HG03439 (cell line): Measurements from ENCODE around the gene B3GNT4.
"Not testable (repeated sequence)": the region's sequence is repeated elsewhere in the genome, so short reads cannot be mapped to it uniquely, and the experiment has no call there.

Experiments
- ATAC-seq: cut with Tn5 transposase; IDR thresholded peaks from one replicate; pipeline ENCODE4 v1.9.1; 2021; ENCODE audit warnings: mild to moderate bottlenecking, moderate library complexity; ENCODE audit not compliant: unreplicated experiment

B3GNT4 gene

DNA sequence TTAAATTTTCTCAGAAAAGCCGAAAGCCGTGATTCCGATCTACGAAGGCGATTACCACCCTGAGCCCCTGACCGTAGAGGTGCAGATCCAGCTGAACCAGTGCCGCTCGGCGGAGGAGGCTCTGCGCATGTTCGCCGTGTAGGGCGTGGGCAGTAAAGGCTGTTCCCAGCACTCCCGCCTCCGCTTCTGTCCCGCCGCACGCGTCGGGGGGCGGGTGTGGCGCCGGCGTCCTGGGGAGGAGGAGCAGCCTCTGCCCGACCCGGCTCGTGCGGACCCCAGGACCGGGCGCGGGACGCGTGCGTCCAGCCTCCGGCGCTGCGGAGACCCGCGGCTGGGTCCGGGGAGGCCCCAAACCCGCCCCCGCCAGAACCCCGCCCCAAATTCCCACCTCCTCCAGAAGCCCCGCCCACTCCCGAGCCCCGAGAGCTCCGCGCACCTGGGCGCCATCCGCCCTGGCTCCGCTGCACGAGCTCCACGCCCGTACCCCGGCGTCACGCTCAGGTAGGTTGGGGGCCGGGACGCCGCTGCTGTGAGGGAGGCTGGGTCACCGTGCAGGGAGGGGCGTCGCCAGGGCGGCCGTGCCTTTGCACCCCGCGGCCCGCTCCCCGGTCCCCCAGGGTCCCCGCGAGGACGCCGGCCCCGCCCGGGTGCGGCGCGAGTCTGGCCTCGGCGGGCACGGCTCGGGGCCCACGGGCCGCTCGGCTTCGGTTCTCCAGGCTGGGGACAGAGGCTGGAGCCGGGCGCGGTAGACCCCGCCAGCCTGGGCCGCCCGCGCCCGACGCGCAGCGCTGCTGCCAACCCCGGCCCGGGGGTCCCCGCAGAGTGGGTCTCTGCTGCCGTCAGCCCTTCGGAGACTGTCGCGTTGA is at the start of gene B3GNT4:
Gene B3GNT4, plus strand, starts transcription at position 409 of the 866 bp plus-strand sequence. CDS start 910 bp downstream, outside the sequence.
- ATAC-seq, result no peak

DNA sequence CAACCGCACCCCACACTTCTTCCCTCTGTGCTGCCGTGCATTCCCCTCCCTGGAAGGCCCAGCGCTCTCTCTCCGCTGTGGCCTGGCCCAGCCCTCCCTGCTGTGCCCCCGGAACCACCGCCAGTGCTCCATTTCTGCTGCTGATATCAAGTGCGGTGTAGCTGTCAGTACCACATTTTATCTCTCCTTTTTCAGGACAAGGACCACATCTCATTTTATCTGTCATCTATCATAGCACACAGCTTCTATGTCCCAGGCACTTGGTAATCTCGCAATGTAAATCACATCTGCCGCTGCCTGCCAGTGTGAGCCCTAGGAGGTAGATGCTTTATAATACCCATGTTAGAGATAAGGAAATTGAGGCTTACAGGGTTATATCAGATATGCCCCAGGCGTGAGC is 47.8 kb upstream of the B3GNT4 start:
- ATAC-seq, result no peak

DNA sequence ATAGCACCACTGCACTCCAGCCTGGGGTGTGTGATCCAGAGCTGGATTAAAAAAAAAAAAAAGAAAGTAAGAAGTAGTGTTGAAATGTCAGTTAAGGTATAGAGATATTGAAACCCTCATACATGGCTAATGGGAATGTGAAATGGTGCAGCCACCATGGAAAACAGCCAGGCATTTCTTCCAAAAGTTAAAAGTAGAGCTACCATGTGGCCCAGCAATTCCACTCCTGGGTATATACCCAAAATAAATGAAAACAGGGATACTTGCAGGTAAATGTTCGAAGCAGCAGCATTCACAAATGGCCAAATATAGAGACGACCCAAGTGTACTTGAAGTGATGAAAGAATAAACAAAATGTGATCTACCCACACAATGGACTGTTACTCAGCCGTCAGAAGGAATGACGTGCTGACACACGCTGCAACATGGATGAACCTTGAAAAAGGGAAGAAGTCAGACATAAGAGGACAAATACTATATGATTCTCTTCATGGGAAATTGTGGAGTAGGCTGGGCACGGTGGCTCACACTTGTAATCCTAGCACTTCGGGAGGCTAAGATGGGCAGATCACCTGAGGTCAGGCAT is 44.7 kb upstream of the B3GNT4 start:
- no peak for ATAC-seq

DNA sequence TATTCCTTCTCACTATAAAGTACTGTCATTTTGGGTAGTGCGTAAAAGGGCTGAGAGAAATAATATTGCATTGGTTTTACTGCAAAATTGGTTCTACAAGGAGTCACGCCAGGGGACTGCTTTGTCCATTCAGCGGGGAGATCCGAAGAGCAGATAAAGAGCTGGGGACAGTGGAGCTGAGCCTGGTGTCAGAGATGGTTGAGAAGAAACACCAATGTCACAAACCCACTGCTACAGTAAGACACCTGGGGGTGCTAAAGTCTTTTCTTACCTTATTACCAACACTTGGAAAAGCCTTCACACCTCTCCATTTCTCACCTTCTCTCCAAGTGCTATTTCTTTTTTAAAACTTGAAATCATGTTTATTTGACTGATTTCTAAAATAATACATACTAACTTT is 43.6 kb upstream of the B3GNT4 start:
- no peak for ATAC-seq

DNA sequence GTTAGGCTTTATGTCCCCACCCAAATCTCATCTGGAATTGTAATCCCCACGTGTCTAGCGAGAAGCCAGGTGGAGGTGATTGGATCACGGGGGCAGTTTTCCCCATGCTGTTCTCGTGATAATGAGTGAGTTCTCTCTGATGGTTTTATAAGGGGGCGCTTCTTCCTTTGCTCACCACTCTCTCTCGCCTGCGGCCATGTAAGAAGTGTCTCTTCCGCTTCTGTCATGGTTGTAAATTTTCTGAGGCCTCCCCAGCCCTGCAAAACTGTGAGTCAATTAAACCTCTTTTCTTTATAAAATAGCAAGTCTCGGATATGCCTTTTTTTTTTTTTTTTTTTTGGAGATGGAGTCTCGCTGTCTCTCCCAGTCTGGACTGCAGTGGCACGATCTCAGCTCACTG is 42.7 kb upstream of the B3GNT4 start:
- ATAC-seq, result no peak

DNA sequence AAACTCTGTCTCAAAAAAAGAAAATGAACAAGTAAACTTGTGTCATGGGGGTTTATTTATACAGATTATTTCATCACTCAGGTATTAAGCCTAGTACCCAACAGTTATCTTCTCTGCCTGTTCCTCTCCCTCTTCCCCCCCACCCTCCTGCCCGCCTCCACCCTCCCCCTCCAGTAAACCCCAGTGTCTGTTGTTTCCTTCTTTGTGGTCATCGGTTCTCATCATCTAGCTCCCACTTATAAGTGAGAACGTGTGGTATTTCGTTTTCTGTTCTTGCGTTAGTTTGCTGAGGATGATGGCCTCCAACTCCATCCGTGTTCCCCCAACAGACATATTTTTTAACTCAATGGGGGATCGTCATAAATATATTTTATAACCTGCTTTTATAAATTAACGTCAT is 41.8 kb upstream of the B3GNT4 start:
- ATAC-seq, result no peak

DNA sequence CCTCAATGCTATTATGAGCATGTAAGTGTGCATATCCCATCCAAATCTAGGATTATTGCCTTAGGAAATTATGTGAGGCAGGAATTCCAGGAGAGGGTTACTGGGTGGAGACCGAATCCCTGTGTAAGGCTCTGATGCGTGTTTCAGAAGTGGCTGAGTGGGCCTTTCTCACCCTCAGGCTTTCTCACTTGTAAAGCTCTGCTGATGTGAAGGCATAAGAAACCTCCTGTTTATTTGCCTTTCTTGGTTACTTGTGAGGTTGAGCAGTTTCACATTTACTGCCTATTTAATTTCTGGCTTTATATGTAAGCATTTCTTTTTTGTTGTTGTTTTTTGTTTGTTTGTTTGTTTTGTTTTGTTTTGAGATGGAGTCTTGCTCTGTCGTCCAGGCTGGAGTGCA is 40.5 kb upstream of the B3GNT4 start:
- no peak for ATAC-seq

DNA sequence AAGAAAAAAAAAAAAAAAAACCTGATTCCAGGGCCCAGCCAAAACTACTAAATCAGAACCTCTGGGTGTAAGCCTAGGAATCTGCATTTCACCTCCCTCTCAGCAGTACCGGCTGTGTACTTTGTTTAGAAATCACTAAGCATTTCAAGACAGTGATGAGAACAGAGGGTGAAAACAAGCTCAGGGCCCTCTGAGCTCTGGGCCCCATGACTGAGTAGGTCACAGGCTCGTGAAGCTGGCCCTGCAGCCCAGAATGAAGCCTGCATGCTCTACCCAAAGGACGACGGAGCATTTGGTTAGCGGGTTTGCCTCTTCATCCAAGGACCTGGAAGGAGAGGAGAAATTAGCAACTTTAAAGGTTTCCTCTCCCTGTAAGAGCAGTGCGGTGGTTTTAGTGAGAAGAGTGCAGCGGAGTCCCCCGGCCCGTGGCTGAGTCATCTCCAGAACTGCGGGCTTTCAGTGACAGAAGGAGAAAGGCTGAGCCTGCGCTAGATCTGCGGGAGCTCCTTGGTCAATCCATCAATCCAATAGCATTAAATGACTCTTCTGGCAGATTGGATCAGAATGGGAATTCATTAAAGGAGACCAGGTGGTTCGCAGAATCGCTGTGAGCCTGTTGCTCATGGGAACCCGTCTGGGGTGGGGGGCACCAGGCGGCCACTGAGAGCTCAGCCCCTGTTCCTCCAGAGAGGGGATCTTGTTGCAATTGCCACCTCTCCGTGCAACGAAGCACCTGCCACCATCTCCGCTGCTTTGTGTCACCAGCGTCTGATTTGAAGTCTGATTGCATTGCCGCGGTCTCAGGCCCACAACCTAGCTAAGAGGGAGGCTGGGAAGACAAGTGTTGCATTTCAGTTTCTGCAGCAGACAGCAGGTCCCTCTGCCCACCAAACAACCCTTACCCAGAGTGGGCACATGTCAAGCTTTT is 36.8 kb upstream of the B3GNT4 start:
- ATAC-seq, result peak; percentile 84

DNA sequence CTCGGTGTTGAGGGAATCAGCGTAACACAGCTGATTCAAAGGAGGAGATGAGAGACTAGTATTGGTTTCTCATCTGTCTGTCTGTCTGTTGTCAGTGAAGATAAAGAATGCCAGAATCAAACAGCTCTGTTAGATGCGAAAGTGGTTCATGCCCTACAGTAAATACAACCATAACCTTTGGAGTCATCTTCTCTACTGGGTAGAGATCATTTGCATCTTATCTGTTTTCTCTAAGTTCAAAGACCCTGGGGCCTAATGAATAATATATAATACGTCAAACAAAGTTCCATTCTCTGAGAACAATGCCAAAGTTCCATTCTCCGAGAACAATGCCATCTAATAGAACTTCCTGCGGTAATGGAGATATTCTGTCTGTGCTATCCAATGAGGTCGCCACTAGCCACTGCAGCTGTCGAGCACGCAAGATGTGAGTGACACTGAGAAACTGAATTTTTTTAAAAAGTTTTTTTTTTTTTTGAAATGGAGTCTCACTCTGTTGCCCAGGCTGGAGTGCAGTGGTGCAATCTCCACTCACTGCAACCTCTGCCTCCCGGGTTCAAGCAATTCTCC is 36.1 kb upstream of the B3GNT4 start:
- ATAC-seq, result no peak

DNA sequence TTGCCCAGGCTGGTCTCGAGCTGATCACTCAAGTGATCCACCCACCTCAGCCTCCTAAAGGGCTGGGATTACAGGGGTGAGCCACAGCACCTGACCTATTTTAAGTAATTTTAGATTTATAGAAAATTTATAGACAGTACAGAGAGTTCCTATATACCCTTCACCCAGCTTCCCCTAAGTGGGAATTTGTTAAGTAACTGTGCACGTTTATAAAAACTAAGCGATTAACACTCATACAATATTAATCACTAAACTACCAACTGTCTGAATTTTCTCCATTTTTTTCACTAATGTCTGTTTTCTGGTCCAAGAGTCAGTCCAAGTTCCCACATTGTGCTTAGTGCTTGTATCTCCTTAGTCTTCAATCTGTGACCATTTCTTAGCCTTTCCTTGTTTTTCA is 35.0 kb upstream of the B3GNT4 start:
- no peak for ATAC-seq

DNA sequence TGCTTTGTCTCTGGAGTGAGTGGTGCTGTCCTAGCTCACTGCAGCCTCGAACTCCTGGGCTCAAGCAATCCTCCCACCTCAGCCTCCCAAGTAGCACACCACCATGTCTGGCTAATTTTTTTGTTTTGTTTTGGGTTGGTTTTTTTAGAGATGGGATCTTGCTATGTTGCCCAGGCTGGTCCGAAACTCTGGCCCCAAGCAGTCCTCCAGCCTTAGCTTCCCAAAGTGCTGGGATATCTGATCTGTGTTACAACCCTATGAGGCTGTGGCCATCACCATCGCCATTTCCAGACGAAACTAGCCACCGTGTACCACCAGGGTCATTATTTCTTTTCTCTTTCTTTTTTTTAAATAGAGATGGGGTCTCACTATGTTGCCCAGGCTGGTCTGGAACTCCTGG is 32.1 kb upstream of the B3GNT4 start:
- no peak for ATAC-seq

DNA sequence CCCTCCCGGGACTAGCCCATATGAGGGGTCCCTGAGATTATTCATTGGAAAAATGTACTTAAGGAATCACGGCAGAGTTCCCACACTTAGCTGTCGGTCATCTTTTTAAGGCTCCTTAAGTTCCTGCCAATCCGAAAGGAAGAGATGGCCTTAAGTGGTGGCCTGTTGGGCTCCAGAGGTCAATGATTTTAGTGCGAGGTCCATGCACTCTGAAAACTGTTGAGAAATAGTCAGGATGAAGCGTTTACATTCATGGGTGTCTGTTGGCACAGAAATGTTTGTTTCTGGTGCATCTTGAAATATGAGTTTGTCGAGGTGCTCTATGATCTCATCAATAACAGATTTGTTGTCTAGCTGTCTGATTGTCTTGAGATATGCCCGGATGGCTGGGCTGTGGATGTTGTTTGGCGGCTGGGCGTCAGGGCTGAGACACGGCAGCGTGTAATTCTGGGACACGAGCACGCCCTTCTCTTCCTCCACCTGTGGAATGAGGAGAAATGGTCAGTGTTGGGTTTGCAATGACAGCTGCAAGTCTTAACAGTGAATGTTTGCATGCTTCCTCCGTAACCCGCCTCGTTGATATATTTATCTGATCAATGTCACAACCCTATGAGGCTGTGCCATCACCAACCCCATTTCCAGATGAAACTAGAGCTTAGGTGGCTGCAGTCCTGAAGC is 31.1 kb upstream of the B3GNT4 start:
- no peak for ATAC-seq

DNA sequence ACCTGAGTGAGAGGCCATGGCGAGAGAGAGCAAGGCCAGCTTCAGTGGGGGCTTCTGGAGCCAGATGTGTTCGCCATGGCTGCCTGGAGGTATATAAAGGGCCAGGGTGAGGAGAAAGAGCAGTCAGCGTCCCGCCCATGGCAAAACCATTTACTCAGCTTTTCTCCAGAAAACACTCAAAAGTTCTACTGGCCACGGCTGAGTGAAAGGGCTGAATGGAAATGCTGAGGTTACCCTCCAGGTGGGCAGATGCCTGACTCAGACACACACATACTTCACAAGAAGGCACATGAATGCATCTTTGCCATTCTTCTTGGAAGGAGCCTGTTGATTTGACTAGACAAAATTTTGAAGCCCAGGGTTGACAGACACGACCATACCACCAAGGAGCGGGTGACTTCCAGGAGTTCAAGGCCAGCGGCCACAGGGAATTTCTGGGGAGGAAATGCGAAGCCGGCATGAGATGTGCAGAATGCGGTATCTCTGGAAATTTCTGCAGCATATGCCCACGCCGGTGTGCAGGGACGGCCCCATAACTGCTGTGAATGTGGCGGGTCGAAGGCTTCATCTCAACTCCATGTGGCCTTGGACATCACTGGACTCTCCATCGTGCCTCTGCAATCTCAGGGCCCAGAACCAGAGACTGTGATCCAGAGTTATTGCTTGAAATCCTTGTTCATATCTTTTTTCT is 29.2 kb upstream of the B3GNT4 start, which contains the start of gene IL31:
Gene IL31, minus strand, starts transcription at position 67 of the 691 bp plus-strand sequence. Its CDS starts 49 bp downstream, at position 18.
- no peak for ATAC-seq

DNA sequence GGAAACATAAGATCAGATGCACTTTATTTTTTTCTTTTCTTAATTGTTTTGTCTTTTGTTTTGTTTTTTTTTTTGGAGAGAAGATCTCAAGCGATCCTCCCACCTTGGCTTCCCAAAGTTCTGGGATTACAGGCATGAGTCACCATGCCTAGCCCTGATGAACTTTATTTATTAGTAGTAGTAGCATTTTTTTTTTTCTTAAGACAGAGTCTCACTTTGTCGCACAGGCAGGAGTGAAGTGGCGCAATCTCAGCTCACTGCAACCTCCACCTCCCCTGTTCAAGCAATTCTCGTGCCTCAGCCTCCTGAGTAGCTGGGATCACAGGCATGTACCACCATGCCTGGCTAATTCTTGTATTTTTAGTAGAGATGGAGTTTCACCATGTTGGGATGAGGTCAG is 27.0 kb upstream of the B3GNT4 start:
- not testable (repeated sequence) for ATAC-seq

DNA sequence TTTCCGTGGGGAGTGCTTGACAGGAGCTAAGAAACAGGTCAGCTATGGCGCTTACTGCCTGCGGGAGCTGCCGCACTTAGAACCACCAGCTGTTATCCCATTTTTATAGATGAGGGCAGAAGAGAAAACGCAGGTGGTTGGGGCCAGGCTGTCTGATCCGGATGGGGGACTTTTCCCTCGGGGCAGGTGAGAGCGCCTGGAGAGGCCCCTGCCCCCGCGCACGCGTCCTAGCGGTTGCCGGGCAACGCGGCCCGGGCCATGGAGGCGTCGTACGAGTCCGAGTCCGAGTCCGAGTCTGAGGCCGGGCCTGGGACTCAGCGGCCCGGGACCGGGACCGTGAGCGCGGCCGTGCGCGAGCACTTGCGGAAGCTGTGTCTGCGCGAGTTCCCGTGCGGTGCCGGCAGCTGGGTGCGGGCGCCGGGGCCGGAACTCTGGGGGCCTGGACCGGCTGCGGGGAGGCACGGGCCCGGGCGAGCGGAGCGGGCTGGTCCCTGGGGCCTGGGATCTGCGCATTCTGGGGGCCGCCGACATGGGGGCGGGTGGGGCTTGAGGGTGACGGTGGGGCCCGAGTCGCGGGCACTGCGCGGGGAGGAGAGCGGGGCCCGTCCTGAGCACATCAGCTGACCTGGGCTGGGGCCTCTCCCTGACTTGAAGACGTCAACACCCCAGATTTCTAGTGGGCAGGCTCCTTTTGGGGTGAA is 20.5 kb upstream of the B3GNT4 start, which contains the start of gene LRRC43:
Gene LRRC43, plus strand, starts transcription at position 237 of the 701 bp plus-strand sequence. Its CDS starts 22 bp downstream, at position 259.
- ATAC-seq, result no peak

DNA sequence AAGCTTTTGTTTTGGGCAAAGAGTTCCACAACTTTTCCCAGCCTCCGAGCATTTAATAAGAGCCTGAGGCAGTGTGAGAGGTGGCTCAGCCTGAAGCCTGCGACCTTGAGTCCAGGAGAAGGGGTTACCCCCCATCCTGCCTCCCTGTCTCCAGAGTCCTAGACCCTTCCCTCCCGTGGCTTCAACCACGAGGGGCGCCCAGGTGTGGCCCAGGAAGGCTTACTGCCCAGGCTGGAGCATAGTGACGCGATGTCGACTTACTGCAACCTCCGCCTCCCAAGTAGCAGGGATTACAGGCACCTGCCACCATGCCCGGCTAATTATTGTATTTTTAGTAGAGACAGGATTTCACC is 19.9 kb upstream of the B3GNT4 start:
- no peak for ATAC-seq

DNA sequence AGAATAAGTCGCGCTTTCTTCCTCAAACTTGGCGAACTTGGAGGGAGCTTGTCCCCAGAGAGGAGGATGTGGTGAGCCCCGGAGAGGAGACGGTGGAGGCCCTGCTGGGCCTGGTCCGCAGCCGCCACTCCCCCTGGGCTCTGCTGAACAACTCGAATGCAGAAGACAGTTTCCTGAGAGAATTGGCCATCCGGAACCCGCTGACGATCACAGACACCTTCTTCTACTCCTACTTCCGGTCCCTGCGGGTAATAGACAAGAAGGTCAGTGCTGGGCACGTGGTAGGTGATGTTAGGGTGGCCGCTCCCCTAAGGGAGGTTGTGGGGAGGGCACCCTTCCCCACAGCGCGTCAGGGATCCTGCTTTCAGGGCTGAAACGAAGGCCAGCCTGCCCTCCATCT is 19.0 kb upstream of the B3GNT4 start:
- no peak for ATAC-seq

DNA sequence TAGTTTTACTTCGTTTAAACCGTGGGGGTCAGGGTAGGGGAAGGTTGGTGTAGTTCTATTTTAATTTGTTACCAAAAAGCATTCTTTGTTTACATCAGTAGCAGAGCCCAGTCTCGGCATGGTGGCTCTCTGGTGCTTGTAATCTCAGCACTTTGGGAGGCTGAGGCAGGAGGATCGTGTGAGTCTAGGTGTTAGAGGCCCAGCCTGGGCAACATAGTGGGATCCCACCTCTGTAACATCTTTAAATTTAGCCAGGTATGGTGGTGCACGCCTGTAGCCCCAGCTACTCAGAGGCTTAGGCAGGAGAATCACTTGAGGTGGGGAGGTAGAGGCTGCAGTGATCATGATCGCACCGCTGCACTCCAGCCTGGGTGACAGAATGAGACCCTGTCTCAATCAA is 18.4 kb upstream of the B3GNT4 start:
- no peak for ATAC-seq

DNA sequence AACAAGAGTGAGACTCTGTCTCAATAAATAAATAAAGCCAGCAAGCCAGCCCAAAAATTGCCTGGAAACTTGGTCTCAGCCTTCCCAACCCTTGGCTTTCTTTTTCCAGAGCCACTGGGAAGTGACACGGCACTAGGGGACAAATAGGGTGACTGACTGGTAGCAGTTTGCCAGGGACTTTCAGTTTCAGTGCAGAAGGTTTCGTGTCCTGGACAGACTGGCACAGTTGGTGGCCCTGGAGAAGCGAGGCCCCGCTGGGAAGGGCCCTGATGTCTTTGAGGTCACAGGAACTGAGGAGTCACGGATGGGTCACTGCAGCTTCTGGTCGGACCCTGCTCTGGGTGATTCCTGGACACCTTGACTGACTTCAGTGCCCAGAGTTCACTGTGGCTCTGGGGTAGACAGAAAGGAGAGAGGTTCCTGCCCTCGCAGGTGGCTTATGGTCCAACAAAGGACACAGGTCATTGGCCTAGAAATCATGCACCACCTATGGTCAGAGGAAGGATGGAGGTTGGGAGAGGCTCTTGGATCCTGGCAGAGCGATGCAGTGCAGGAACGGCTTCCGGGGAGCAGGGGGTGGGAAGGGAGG is 17.9 kb upstream of the B3GNT4 start:
- no peak for ATAC-seq
